NCI-H2107 treated with DMSO at 0.1 percent for 48 hours (cell line): ENCODE data around the gene PDE6A.

ENCODE experiments used
- DNase-seq: peaks from one replicate; lab custom pipeline; 2025; ENCODE audit not compliant: unreplicated experiment; lab: John Stamatoyannopoulos, UW

Gene PDE6A

DNA sequence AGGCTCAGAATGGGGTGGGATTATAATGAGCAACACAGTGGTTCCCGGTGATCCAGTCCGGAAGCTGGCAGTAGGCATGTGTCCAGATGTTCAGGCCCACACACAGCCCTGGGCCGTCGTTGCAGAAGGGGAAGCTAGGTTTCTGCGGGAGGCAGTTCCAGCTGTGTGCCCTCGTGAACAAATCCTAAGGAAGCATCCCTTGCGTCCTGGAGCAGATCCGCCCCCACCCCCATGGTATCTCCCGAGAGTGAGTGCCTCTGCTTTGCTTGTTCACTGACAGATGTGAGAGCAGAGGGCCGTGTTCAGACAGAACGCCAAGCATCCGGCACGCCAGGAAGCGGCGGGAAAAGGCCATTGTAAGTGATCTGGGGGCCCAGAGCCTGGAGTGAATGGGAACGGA is 104.8 kb downstream of the PDE6A start:
- no peak for DNase-seq

DNA sequence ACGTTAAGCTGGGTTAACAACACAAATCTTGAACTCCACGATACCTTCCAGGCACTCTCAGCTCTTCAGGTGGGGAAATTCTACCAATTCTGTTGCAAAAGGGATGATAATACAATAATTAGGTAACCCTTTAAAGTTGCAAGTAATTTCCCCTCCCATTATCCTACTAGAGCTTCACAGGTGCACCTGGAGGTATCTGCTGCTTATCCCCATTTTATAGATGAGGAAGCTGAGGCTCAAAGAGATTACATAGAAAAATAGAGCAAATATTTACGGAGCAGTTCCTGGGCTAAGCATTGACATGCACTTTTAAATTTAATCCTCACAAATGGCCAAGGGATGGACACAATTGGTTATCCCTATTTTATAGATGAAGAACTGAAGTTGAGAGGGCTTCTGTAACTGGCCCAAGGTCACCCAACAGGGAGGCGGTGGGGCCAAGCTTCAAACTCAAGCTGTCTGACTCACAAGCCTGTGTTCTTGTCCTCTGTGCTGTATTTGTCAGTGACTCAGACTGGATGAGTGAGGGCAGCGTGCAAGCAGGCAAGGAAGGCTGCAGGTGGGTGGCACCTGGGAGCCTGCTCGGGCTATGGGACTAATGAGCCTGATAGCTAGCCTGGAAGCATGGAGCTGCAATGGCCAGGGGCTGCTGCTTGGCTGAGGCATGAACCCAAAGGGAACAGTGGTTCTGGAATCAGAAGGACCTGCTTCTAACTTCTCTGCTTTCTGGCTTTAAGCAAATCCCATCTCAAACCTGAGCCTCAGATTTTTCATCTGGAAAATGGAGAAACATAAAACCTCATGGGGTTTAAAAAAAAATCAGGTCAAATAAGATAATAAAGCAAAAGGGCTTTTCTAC is 105.5 kb downstream of the PDE6A start:
- no peak for DNase-seq

DNA sequence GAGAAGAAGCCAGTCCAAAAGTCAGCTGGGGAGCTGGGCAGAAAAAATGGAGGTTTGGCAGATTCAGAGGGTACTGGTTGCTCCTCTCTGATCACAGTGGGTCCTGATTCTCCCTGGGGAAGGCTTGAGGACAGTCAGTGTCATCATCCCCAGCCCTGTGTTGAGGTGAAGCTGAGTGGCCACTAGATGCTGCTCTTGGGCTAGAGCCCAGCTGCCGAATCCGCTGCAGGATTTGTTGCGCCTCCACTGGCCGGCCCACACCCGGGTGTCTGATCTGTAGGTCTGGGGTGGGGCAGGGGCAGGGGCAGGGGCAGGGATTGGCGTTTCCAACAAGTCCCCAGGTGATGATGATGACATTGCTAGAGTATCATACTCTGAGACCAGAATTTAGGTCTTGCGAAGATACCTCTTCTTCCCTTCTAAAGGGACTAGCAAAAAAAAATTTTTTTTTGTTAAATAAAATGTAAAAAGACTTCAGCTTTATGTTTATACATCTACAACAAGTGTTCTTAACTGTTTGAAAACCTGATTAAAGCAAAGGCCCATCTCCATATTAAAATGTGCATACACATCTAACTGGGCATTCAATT is 106.8 kb downstream of the PDE6A start:
- no peak for DNase-seq

DNA sequence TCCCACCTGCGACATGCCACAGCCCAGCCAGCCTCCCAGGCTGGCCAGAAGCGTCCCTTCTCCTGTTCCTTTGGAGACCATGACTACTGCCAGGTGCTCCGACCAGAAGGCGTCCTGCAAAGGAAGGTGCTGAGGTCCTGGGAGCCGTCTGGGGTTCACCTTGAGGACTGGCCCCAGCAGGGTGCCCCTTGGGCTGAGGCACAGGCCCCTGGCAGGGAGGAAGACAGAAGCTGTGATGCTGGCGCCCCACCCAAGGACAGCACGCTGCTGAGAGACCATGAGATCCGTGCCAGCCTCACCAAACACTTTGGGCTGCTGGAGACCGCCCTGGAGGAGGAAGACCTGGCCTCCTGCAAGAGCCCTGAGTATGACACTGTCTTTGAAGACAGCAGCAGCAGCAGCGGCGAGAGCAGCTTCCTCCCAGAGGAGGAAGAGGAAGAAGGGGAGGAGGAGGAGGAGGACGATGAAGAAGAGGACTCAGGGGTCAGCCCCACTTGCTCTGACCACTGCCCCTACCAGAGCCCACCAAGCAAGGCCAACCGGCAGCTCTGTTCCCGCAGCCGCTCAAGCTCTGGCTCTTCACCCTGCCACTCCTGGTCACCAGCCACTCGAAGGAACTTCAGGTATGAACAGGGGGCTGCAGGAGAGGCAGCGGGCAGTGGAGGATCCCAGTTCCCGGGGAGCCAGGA is 108.0 kb downstream of the PDE6A start:
- DNase-seq: no peak

DNA sequence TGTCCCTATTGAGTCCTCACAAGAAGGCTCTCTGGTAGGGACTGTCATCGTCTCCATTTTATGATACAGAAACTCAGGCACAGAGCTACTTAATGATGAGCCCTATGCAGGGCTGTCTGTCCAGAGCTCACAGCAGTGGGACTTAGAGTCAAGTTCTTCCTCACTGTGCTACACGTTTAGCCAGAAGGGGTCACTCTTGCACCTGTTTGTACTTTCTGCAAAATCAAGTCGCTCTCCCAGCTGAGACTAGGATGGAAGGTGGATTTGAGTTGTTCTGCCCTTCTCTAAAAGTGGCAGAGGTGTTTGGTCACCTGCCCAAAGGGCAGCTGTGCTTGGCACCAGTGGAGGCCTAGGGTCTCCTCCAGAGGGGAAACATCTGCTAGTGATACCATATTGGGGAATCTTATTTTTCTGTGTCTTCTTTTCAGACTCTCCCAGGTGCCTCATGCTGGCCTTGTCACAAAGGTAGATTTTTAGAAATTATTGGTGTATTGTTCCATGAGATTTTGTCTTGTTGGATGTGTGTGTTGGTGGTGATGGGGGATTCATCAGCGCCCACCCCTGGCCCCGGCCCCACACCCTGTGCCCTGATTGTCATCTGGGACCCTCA is 110.2 kb downstream of the PDE6A start:
- DNase-seq: no peak

DNA sequence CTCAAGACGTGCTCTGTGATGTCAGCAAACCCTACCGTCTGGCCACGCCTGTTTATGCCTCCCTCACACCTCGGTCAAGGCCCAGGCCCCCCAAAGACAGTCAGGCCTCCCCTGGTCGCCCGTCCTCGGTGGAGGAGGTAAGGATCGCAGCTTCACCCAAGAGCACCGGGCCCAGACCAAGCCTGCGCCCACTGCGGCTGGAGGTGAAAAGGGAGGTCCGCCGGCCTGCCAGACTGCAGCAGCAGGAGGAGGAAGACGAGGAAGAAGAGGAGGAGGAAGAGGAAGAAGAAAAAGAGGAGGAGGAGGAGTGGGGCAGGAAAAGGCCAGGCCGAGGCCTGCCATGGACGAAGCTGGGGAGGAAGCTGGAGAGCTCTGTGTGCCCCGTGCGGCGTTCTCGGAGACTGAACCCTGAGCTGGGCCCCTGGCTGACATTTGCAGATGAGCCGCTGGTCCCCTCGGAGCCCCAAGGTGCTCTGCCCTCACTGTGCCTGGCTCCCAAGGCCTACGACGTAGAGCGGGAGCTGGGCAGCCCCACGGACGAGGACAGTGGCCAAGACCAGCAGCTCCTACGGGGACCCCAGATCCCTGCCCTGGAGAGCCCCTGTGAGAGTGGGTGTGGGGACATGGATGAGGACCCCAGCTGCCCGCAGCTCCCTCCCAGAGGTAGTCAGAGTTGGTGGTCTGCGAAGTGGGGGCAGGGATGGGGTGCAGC is 111.3 kb downstream of the PDE6A start:
- DNase-seq: no peak

DNA sequence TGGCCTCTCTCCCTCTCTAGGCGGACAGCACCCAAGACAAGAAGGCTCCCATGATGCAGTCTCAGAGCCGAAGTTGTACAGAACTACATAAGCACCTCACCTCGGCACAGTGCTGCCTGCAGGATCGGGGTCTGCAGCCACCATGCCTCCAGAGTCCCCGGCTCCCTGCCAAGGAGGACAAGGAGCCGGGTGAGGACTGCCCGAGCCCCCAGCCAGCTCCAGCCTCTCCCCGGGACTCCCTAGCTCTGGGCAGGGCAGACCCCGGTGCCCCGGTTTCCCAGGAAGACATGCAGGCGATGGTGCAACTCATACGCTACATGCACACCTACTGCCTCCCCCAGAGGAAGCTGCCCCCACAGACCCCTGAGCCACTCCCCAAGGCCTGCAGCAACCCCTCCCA is 112.0 kb downstream of the PDE6A start:
- no peak for DNase-seq

DNA sequence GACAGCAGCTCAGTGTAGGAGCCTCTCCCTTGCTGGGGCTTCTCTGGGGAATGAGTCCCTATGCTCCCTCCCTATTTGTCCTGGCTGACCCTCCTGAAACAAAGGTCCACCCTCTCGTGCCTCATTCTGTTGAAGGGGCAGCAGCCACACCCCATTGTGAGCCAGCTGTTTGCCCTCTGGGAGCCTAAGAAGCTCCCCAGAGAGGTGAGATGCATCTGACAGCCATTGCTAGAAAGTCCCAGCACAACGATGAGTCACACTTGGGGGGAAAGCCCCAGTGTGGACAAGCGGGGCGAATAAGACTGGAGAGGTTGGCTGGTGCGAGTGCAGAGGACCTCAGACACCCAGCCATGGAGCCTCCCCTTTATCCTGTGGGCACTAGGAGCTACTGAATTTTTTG is 113.1 kb downstream of the PDE6A start:
- DNase-seq: no peak

DNA sequence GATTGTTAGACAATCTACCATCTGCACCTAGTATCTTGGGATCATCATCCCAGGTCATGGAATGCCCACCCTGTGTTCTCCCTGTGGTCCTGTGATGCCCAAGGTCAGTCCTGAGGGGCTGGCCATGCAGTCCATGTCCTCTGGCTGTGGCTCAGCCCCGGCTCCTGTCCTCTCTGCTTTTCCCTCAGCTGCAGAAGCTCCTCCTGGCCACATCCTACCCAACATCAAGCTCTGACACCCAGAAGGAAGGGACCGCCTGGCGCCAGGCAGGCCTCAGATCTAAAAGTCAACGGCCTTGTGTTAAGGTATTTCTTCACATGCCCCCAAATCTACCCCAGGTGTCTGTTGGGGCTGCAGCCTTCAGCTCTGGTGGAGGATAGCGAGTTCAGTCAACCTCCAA is 114.0 kb downstream of the PDE6A start:
- no peak for DNase-seq

DNA sequence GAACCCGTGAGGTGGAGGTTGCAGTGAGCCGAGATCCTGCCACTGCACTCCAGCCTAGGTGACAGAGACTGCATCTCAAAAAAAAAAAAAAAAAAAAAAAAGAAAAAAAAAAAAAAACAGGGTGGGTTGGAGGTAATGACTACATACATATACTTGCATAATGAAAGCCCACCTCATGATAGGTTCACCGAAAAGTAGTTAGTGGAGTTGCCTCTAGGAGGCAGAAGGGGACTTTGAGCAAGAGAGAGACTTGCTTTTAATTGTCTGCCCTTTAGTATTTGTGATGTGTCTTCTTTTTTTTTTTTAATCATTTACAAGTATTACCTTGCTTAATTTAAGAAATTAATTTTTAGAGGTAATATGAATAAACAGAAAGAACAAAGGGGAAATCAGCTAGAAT is 114.6 kb downstream of the PDE6A start:
- no peak for DNase-seq

DNA sequence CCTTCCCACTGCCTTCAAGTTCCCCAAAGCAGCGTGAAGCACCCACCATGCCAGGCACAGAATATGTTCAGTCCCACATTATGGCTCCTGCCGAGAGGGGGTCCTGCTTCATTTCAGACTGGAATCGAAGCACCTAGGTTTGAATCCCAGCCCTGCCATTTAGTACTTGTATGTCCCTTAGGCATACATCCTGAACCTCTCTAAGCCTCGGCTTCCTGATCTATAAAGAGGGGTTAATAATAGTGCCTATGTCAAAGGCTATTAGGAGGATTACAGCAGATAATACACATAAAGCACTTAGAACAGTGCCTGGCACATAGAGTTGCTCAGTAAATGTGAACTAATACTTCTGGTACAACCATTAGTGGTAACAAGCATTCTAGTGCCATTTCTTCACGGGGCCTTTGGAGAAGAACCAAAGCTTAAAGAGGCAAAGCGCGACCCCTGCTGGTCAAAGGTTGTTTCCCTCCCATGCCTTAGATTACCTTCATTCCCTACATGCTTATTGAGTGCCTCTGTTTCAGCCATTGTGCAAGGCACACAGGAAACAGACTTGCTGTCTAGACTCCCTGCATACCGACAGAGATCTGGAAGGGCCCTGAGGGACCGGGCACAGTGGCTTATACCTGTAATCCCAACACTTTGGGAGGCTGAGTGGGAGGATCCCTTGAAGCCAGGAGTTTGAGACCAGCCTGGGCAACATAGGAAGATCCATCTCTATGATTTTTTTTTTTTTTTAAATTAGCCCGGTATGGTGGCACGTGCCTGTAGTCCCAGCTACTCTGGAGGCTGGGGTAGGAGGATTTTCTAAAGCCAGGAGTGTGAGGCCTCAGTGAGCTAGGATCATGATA is 116.2 kb downstream of the PDE6A start:
- DNase-seq: peak; percentile 65

DNA sequence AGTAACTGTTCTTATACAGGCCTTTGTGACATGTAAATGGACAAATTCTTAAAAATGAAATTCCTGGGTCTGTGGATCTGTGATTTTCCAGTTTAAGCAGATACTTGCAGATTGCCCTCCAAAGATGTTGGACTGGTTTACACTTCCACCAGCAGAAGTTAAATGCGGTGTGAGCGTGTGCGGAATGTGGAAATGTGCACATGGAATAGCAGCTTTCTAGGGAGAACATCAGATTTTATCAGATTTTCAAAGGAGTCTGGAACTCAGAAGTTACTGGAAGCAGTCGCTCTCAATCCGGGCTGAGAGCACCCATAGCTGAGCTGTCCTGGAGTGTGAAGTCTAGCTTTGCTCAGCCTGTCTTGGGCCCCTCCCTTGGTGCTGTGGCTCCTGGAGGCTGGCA is 117.0 kb downstream of the PDE6A start:
- DNase-seq: no peak

DNA sequence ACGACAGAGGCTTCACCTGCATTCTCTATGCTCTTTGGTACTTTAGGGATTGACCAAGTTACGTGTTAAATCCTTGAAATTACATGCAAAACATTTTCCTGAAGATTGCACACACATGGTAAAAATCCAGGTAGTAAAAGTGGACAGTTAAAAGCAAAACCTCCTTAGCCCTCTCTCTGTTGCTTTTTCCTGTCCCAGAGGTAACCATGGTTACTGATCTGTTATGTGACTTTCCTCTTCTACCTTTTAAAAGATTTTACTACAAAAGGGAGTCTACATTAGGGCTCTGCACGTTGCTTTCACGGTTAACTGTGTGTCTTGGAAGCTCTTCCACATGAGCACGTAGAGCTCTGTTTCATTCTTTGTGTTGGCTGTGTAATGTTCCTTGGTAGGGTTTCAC is 117.5 kb downstream of the PDE6A start:
- no peak for DNase-seq

DNA sequence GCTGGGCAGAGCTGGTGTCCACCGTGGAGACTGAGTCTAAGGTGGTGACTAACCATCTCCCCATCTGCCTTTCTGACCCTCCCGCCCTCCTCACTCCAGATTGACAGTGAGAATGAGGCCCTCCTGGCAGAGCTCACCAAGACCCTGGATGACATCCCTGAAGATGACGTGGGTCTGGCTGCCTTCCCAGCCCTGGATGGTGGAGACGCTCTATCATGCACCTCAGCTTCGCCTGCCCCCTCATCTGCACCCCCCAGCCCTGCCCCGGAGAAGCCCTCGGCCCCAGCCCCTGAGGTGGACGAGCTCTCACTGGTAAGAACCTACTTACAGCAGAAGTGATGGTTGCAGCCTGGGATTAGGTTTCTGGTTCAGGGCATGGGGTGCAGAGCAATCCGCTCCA is 118.0 kb downstream of the PDE6A start:
- no peak for DNase-seq

DNA sequence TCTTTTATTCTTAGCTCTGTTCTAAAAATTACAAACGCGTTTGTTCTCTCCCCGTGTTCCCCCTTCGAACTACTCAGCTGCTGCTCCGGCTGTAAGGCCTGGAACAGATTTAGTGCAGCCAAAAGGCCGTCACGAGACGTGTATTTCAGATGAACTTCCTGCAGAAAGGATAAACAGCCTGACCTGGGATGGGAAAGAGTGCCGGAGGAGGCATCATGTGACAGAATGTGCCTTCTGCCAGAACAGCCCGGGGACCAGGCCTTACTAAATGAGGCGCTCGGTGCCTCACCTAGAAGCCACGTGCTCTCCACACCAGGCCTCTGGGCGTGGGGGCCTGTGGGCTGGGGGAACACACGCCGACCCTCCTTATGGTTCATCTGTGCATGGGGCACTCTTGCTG is 119.7 kb downstream of the PDE6A start:
- no peak for DNase-seq

DNA sequence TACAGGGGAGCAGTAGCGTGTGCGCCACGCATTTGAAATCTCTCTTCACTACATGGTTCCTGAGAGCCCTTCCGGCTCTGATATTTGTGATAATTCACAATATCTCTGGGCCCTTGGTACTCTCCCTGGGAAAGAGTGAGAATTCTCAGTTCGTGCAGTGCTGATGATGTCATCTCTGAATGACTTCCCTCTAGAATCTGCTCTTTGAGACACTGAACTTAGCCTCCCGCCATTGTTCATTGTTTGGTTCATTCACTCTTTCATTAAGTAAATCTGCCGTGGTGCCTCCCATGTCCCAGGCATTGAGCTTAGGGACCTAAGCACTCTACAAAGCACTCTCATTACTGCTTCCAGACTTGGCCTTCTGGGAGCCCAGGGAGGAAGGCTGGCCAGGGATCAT is 120.5 kb downstream of the PDE6A start:
- no peak for DNase-seq

DNA sequence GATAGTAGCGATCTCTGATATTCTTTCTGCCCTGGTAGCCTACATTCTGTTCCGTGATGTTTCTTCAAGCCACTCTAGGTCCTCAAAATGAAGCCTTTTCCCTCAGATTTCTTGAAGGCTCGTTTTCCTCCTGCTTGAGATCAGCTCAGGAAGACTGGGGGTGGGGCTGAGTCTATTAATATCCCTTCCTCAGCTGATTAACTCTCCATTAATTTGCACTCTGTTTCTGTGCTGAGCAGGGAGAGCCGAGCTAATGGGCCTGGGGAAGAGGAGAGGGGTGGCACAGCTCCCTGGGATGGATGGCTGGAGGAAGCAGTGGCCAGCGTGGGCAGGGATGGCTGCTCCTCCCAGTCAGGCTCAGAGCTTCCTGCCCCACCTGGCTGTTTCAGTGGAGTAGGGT is 121.2 kb downstream of the PDE6A start:
- DNase-seq: no peak

DNA sequence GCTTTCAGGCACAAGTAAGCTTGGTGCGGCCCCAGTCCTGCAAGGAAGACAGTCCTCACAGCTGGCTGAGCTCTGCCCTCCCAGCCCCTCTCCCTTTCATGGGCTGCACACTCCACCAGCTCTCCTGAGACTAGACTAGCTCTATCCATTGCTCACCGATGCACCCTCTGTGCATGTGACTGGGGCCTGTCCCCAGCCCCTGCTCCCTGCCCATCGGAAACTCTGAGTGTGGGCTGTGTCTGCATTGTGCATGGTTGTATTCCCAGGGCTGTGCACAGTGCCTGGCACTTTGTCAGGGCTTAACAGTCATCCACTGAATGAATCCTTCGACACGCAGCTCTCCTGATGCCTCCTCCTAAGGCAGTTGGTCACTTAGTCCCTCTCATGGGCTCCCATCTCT is 122.3 kb downstream of the PDE6A start:
- DNase-seq: no peak

DNA sequence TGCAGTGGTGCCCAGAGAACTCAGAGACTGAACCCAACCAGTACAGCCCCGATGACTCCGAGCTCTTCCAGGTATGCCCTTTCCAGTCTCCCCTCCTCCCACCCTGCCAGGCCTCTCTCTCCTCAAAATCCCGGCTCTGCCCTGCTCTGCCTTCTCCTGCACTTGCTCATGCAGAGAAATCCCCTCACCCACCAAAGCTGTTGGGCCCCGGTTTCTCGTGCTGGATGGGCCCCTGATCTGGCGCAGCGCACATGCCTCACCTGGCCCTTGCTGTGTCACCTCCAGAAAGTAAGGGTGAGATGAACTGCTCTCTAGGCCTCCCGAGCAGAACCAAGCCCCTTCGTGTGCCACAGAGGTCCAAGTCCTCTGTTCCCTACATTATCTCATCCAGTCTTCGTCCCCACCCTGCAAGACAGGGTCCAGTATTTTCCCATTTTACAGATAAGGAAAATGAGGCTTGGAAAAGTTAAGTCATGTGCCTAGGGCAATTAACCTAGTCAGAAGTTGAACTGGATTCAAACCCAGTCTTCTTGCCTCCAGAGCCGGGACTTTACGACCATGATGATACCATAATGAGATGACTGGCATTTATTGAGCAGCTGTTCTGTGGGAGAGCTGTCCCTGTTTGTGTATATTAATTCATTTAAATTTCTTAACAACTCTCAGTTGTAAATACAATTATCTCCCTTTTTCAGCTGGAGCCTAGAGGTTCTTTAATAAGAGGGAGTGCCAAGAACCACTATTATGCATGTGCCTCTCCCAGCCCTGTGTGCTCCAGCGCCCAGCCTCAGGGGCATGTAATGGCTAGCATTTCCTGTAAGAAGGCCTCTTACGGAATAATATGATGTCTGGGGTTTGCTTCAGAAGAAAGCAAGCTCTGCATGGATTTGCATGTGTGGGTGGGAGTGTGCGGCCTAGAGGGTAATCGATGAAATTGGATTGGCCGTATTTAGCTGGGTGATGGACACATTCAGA is 123.8 kb downstream of the PDE6A start:
- no peak for DNase-seq
